GM21526 (cell line): ENCODE data around the gene SERPINA10.
"Not testable (repeated sequence)": the region's sequence is repeated elsewhere in the genome, so short reads cannot be mapped to it uniquely, and the experiment has no call there.

Experiments
- ATAC-seq: cut with Tn5 transposase; IDR thresholded peaks from one replicate; pipeline ENCODE4 v1.9.1; 2021; ENCODE audit warnings: moderate library complexity; ENCODE audit not compliant: unreplicated experiment, low FRiP score

The SERPINA10 gene

DNA sequence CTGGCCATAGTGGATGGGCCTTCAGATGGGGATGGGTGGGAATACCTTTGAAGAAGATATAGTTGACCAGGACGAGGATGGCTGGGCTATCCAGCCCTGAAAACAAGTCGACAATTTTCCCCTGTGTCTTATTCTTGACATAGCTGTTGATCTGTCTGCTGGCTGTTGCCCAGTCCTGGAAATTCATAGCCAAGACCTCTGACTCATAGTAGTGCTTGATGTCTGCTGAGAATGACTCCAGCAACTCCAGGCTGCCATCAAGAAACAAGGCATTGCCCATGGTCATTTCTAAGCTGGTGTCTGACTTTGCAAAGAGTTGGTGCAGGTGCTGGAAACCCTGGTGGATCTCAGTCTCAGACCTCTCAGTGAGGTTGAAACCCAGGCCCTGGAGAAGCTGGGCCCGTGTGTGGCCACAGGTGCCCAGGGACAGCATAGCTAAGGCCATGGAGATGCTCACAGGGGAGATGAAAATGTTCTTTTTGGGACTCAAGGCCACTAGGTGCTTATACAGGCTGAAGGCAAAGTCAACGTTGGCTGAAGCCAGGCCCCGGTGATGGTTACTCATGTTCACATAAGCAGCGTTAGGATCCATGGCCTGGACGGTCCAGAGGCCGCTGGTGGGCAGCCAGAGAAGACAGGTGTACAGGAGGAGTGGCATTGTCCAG lies 21.1 kb upstream of the SERPINA10 start:
- ATAC-seq, result no peak

GRCh38 chr14:94312481-94313246 lies 19.6 kb upstream of the SERPINA10 start:
- no peak for ATAC-seq

DNA sequence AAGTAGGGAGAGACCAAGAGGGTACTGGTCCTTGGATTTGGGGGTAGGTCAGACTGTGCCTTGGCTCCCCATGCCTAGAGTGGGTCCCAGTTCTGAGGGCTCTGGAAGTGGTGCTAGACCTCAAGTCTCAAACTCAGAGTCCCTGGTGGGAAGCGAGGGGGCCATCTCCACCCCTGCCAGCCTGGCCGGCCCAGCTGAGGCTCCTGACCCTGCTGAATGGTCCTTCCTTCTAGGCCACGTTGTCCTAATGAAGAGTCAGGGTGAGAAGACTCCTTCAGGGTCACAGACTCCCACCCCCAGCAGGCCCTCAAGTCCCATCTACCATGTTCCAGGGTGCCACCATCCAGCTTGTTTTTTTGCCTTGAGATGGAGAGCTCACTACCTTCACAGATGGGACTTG lies 17.2 kb upstream of the SERPINA10 start:
- ATAC-seq, result no peak

DNA sequence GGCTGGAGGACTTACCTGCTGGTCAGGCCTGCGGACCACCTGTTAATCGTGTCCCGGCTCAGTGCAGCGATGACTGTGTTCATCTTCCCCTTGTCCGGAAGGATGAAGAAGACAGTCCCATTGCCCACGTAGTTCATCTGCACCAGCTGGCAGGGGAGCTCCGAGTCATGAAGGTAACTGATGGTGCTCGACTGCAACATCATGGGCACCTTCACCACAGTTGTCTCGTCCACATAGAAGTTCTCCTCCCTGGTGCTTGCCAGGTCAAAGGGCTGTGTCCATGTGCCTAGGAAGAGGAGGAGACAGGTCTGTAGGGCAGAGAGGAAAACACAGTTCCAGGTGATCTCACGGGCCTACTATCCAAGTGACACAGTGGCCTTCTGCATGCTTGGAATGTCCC lies 16.7 kb upstream of the SERPINA10 start:
- no peak for ATAC-seq

- no peak for ATAC-seq
Measured at GRCh38 chr14:94307410-94307992, 14.4 kb upstream of the SERPINA10 start.

DNA sequence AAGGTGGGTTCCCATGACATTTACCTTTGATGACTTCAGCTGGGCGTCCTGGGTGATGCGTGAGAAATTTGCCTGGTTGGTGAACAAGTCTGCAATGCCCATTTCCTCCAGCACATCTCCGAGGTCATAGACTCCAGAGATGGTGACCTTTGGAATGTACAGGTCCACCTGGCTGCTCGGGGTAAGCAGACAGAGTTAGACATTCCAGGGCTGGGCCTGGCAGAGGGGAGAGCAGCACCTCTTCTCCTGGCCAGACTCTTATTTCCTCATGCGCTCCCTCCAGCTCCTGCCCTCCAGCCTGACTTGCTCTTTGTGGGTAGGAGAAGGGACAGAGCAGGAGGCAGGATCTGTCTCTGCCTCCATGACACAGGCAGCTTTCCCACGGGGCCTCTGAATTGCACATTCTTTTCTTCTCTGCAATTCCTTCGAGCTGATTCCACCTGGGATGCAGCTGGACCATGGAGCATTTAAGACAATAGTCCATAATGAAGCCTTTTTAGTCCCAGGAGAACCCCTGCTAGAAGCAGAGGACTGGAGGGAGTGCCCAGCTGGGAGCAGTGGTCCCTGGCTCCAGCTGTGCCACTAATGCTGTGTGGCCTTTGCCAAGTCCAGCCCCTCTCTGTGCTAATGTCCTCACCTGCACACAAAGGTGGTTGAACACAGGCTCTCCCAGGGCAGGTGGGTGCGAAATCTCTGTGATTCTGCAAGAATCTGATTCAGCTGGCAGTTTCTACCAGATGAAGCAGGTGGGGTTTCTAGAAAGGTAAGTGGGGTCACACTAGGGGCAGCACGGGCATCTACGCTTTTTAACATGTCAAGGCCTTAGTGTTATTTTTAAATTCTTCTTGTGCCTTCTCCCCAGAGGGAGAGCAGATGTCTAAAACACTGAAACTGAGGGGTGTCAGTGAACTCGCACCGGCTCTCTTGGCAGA lies 13.2 kb upstream of the SERPINA10 start:
- no peak for ATAC-seq

DNA sequence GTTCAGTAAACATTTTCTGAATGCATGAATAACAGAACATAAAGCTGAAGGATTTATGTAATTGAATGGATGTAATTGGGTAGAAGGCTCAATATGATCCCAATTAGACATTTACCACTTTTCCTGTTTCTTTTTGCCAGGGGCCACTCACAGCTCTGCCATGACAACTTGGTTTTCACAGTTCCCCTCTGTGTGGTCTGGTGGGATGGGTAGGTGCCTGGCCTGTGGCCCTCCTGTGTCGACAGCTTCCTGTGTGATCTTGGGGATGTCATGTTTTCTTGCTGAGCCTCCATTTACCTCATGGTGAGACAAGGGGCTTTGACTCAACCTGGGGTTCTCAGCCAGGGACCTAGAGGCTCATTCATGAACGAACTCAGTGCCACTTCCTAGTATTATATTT lies 12.6 kb upstream of the SERPINA10 start:
- ATAC-seq, result no peak

DNA sequence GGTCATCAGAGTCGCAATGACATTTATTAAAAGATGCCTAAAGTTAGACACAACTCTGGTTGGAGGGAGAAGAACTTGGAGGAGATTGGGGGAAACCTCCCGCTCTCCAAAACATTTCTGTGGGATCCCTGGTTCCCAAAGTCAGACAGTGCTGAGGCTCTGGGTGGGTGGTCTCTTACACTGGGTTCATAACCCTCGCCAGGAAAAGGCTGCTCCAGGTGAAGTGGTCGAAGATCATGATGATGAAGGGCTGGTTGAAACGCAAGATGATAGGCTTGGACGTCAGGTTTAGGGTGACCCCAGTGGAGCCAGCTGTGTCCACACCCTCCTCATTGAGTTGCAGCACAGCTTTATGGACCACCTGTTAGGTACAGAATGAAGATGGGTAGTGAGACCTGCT lies 11.2 kb upstream of the SERPINA10 start:
- ATAC-seq, result no peak

DNA sequence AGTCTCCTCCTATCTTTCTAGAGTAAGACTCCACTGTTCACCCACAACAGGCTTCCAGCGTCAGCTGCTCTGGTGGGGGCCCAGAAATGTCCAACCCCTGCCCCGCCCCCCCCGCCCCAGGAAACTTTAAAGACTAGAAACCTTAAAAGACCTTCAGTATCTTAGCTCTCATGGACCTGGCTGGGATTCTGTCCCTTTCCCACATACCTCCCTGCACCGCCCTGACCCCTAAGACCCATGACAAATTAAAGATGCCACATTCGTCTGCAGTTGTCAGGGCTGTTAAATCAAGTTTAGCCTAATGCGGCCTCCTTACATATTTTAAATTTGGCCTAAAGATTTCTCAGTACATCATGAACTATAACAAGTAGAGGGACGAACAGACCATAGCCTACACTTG lies 10.0 kb upstream of the SERPINA10 start:
- ATAC-seq, result no peak

GRCh38 chr14:94298130-94298529 lies 5.1 kb upstream of the SERPINA10 start:
- no peak for ATAC-seq

DNA sequence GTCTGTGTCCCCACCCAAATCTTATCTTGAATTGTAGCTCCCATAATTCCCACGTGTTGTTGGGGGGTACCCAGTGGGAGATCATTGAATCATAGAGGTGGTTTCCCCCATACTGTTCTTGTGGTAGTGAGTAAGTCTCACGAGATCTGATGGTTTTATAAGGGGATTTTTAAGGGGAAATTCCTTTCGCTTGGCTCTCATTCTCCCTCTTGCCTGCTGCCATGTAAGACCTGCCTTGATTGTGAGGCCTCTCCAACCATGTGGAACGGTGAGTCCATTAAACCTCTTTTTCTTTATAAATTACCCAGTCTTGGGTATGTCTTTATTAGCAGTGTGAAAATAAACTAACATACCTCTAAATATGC lies 3.1 kb upstream of the SERPINA10 start:
- not testable (repeated sequence) for ATAC-seq

DNA sequence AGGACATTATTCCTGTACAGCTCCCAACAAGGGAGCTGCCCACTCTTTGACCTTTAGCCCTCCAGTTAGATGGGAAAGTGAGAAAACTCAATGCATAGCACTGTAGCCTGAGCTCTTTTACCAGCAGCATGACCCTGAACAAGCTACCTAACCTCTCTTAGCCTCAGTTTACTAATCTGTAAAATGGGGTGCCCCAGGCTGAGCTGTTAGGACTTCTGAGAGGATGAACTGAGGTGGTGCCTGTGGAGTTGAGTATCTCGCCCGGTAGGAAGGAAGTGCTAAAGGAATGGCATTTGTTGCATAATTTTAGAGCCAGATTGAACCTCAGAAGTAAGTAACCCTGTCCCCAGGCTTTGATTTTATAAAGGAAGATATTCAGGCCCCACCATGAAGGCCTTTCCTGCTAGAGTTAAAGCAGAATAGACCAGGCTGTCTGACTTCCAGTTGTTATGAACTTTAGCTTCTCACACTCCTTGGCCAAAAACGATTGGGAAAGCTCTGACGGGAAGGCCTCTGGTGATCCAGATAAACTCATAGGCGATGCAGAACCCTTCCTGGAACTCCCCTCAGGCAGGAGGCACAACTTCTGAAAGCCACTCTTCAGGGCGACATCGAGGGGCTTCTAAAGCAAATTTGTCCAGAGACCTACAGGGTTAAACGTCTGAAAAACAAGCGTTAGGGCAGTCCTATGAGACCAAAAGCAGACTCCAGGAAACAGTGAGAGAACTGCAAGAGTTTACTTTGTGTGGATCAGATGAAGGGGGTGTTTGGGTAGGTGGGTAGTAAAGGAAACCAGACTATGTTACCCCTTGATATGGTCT lies 2.5 kb upstream of the SERPINA10 start:
- ATAC-seq, result no peak

- no peak for ATAC-seq
Measured at GRCh38 chr14:94293578-94293924, 483 bp upstream of the SERPINA10 start.

DNA sequence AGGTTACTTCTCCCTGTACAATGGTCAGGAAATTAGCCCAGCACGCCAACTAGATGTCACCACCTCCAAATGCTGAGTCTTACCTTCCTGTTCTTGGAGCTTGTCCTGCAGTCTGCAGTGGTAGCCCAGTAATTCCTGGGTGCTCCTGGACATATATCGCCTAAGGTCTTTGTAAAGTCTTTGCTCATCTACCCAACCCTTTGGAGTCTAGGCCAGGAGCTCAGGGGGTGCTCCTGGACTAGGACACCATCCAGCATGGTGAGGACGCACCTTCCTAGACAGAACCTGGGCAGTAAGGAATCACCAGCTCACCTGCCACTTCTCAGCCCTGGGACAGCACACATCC lies 569 bp downstream of the SERPINA10 start:
- no peak for ATAC-seq

GRCh38 chr14:94291906-94292525 lies 1.1 kb downstream of the SERPINA10 start:
- ATAC-seq, result no peak

DNA sequence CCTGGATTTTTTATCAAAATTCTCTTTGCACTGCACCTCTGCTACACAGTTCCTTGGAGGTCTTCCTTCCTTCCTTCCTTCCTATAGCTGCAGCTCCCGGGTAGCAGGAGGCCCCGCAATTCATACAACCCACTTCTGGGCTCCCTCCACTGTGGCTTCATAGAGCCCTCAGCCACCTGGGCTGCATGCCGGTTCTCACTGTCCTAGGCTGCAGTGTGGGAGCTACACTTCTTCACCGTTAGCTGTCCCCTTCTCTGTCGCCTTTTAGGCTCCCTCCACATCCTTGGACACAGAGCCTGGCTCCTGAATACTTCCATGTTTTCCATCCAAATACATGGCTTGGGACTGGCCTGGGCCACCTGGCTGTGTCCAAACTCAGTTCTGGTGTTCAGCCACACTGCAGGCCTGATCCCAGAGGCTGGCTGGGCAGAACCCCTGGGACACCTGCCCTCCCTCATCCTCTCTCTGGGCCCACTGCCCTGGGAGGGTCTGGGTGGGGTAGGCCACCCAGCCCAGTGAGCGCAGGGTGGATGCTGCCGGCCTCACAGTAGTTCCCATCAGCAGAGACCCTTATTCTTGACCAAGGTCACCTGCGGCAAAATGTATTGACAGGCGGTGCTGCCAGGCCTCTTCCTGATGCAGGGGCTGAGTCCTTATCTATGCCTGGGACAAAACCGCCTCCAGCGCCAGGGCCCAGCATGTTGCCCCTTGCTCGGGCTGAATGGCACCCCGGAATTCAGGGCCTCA lies 1.7 kb downstream of the SERPINA10 start:
- ATAC-seq, result no peak

- no peak for ATAC-seq
Measured at GRCh38 chr14:94290197-94290596, 2.9 kb downstream of the SERPINA10 start.

- no peak for ATAC-seq
Measured at GRCh38 chr14:94288610-94289465, 4.2 kb downstream of the SERPINA10 start.
